HepG2 (cell line): ENCODE measurements around the gene NXN.

Experiments
- BRD4 ChIP-seq: sonication (generic); formaldehyde crosslinking; IDR thresholded peaks from 2 replicates; pipeline ENCODE4 v1.4.0; 2020; ENCODE audit warnings: missing genetic modification reagents
- NONO ChIP-seq, 2 experiments: fragments of 450-650 bp in 1 of 2; sonication (generic) in 1 of 2; formaldehyde crosslinking in 1 of 2; IDR thresholded peaks in 1 of 2; conservative IDR thresholded peaks in 1 of 2; 2 replicates each; pipeline versions ENCODE4 v1.6.1 to v1.8.0; 2017 to 2022; ENCODE audit warnings: mild to moderate bottlenecking in 1 of 2, missing genetic modification reagents in 1 of 2, moderate library complexity in 1 of 2
- ZNF577 ChIP-seq: sonication (generic); formaldehyde crosslinking; IDR thresholded peaks from 2 replicates; pipeline ENCODE4 v1.4.0; 2020; ENCODE audit warnings: mild to moderate bottlenecking, low read depth, missing genetic modification reagents, borderline replicate concordance
- ZNF589 ChIP-seq: sonication (generic); formaldehyde crosslinking; conservative IDR thresholded peaks from 2 replicates; pipeline ENCODE4 v1.8.0; 2022; ENCODE audit warnings: mild to moderate bottlenecking, moderate library complexity, missing genetic modification reagents
- TF ChIP-seq, protein P1 (sequence below), 2 experiments: IDR thresholded peaks; 2 replicates each; pipeline ENCODE4 v1.6.1; 2011 to 2012; ENCODE audit warnings: low read length in 2 of 2, borderline replicate concordance in 1 of 2, low read depth in 1 of 2, mild to moderate bottlenecking in 1 of 2, moderate library complexity in 1 of 2
- TF ChIP-seq, protein P2 (sequence below): sonication (generic); formaldehyde crosslinking; IDR thresholded peaks from 2 replicates; pipeline ENCODE4 v1.5.0; 2020; ENCODE audit warnings: missing genetic modification reagents
- TF ChIP-seq, protein P3 (sequence below): sonication (generic); formaldehyde crosslinking; IDR thresholded peaks from 2 replicates; pipeline ENCODE4 v1.5.0; 2020; ENCODE audit warnings: mild to moderate bottlenecking, missing genetic modification reagents, moderate library complexity
- TF ChIP-seq, protein P4 (sequence below): fragments of 450-650 bp; IDR thresholded peaks from 2 replicates; pipeline ENCODE4 v1.6.1; 2016
- TF ChIP-seq, protein P5 (sequence below): sonication (generic); formaldehyde crosslinking; IDR thresholded peaks from 2 replicates; pipeline ENCODE4 v1.4.0; 2020; ENCODE audit warnings: low read depth, mild to moderate bottlenecking, missing genetic modification reagents

DNA sequence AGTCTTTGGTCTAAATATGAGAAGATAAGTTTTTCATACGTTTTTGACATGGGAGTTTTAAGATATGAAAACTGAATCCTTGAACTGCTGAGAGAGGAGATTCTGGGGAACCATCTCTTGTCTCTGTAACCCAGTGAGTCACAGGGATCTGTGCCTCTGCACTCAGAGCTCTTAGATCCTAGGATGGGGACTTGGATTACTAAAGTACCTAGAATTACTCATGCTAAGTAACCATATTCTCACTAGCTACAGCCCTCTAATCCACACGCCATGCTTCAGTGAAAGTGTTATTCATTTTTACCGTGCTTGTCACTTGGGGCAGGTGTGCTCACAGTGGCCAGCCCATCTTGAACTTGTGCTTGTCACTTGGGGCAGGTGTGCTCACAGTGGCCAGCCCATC lies 195.4 kb downstream of the NXN start:
- TF ChIP-seq, protein P1, sequence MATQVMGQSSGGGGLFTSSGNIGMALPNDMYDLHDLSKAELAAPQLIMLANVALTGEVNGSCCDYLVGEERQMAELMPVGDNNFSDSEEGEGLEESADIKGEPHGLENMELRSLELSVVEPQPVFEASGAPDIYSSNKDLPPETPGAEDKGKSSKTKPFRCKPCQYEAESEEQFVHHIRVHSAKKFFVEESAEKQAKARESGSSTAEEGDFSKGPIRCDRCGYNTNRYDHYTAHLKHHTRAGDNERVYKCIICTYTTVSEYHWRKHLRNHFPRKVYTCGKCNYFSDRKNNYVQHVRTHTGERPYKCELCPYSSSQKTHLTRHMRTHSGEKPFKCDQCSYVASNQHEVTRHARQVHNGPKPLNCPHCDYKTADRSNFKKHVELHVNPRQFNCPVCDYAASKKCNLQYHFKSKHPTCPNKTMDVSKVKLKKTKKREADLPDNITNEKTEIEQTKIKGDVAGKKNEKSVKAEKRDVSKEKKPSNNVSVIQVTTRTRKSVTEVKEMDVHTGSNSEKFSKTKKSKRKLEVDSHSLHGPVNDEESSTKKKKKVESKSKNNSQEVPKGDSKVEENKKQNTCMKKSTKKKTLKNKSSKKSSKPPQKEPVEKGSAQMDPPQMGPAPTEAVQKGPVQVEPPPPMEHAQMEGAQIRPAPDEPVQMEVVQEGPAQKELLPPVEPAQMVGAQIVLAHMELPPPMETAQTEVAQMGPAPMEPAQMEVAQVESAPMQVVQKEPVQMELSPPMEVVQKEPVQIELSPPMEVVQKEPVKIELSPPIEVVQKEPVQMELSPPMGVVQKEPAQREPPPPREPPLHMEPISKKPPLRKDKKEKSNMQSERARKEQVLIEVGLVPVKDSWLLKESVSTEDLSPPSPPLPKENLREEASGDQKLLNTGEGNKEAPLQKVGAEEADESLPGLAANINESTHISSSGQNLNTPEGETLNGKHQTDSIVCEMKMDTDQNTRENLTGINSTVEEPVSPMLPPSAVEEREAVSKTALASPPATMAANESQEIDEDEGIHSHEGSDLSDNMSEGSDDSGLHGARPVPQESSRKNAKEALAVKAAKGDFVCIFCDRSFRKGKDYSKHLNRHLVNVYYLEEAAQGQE (IDR thresholded peaks at IDR 0.05; ENCODE audit: borderline replicate concordance in 1 of 2, low read depth in 1 of 2, low read length in 2 of 2), result no peak
- TF ChIP-seq, protein P2, sequence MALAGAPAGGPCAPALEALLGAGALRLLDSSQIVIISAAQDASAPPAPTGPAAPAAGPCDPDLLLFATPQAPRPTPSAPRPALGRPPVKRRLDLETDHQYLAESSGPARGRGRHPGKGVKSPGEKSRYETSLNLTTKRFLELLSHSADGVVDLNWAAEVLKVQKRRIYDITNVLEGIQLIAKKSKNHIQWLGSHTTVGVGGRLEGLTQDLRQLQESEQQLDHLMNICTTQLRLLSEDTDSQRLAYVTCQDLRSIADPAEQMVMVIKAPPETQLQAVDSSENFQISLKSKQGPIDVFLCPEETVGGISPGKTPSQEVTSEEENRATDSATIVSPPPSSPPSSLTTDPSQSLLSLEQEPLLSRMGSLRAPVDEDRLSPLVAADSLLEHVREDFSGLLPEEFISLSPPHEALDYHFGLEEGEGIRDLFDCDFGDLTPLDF (CRISPR knock-in tag), result no peak
- TF ChIP-seq BRD4 (no peak), ZNF577 (CRISPR knock-in tag) (no peak), ZNF589 (no peak), NONO (IDR thresholded peaks at IDR 0.05) (no peak), NONO (CRISPR knock-in tag; conservative IDR thresholded peaks at IDR 0.05) (no peak)
- TF ChIP-seq, protein P3, sequence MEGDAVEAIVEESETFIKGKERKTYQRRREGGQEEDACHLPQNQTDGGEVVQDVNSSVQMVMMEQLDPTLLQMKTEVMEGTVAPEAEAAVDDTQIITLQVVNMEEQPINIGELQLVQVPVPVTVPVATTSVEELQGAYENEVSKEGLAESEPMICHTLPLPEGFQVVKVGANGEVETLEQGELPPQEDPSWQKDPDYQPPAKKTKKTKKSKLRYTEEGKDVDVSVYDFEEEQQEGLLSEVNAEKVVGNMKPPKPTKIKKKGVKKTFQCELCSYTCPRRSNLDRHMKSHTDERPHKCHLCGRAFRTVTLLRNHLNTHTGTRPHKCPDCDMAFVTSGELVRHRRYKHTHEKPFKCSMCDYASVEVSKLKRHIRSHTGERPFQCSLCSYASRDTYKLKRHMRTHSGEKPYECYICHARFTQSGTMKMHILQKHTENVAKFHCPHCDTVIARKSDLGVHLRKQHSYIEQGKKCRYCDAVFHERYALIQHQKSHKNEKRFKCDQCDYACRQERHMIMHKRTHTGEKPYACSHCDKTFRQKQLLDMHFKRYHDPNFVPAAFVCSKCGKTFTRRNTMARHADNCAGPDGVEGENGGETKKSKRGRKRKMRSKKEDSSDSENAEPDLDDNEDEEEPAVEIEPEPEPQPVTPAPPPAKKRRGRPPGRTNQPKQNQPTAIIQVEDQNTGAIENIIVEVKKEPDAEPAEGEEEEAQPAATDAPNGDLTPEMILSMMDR (CRISPR knock-in tag), result no peak
- TF ChIP-seq, protein P4, sequence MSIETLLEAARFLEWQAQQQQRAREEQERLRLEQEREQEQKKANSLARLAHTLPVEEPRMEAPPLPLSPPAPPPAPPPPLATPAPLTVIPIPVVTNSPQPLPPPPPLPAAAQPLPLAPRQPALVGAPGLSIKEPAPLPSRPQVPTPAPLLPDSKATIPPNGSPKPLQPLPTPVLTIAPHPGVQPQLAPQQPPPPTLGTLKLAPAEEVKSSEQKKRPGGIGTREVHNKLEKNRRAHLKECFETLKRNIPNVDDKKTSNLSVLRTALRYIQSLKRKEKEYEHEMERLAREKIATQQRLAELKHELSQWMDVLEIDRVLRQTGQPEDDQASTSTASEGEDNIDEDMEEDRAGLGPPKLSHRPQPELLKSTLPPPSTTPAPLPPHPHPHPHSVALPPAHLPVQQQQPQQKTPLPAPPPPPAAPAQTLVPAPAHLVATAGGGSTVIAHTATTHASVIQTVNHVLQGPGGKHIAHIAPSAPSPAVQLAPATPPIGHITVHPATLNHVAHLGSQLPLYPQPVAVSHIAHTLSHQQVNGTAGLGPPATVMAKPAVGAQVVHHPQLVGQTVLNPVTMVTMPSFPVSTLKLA, result no peak
- TF ChIP-seq, protein P5, sequence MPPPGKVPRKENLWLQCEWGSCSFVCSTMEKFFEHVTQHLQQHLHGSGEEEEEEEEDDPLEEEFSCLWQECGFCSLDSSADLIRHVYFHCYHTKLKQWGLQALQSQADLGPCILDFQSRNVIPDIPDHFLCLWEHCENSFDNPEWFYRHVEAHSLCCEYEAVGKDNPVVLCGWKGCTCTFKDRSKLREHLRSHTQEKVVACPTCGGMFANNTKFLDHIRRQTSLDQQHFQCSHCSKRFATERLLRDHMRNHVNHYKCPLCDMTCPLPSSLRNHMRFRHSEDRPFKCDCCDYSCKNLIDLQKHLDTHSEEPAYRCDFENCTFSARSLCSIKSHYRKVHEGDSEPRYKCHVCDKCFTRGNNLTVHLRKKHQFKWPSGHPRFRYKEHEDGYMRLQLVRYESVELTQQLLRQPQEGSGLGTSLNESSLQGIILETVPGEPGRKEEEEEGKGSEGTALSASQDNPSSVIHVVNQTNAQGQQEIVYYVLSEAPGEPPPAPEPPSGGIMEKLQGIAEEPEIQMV (CRISPR knock-in tag), result no peak
